NCI-H146 (cell line): ENCODE results near the gene E2F2.

Experiments used
- DNase-seq: peaks from one replicate; lab custom pipeline; 2025; lab: John Stamatoyannopoulos, UW

The E2F2 gene, protein sequence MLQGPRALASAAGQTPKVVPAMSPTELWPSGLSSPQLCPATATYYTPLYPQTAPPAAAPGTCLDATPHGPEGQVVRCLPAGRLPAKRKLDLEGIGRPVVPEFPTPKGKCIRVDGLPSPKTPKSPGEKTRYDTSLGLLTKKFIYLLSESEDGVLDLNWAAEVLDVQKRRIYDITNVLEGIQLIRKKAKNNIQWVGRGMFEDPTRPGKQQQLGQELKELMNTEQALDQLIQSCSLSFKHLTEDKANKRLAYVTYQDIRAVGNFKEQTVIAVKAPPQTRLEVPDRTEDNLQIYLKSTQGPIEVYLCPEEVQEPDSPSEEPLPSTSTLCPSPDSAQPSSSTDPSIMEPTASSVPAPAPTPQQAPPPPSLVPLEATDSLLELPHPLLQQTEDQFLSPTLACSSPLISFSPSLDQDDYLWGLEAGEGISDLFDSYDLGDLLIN

DNA sequence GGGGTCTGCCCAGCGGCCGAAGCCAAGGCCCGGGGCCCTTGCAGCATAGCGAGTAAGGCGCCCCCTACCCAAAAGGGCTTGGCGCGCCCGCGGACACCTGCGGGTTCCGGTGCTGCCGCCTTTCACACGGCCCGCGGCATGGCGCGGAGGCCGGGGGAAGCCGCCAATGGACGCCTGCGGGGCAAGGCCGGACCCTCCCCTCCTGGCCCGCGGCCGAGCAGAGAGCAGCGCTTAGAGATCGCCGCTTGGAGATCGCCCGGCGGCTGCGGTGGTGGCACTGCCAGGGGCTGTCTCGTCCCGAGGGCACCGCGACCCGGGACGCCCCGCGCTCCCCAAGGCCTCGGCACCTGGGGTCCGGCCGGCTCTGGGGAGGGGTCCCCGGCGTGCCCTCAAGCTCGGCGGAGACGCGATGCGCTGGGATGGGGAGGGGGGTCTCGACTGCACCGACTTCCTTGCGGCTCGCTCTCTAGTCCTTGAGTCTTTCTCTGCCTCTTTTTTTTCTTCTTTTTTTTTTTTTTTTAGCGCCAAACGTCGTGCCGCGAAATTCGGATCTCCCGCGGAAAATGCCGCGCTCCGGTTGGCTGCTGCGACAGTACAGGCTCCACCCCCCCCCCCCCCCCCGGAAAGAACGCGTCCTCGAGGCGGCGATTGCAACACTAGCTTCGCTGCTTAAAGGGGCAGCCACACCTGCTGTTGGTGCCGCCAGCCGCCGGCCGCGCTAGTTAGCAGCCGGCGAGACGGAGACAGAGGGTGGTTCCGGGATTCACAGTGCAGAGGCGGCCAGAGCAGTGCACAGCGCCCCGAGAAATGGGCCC, at the start of gene E2F2:
E2F2 (minus strand) TSS at position 487 of the 815 bp plus-strand sequence; CDS start at position 47, 440 bp downstream.
- DNase-seq, result peak; percentile 87

DNA sequence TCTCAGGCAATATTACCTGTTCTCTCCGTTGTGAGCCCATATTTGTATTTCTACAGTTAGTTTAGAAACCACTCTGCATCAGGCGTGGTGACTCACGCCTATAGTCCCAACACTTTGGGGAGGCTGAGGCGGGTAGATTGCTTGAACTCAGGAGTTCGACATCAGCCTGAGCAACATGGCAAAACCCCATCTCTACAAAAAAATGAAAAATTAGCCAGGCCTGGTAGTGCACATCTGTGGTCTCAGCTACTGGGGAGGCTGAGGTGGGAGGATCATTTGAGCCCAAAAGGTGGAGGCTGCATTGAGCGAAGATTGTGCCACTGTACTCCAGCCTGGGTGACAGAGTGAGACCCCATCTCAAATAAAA, 47.9 kb upstream of the E2F2 start:
- no peak for DNase-seq

DNA sequence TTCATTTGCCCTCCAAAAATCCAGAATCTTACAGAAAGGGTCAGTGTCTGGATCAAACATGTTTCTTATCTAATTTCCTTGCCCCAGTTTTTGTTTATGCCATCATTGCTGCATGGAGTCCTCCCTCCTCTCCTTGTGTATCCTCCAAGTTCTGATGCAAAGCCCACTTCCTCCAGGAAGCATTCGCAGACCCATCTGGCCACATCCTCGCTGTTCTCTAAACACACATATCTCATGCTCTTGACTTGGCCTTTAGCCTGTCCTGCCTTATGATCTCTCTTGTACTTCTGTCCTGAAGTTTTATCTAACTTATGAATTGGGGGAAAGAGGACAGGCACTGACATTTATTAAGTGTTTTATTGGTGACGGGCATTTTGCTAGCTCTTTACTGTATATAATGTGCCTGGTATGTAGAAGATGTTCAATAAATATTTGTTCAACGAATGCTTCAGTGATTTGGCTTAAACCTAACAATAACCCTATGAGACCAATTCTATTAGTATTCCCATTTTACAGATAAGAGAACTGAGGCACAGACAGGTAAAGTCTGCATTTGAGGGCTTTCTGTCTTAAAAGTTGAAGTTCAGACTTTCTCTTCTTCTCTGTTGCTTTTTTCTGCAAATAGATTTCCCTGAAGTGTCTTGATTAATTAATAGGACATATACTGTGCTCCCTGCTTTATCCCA, 47.4 kb upstream of the E2F2 start:
- DNase-seq, result no peak

DNA sequence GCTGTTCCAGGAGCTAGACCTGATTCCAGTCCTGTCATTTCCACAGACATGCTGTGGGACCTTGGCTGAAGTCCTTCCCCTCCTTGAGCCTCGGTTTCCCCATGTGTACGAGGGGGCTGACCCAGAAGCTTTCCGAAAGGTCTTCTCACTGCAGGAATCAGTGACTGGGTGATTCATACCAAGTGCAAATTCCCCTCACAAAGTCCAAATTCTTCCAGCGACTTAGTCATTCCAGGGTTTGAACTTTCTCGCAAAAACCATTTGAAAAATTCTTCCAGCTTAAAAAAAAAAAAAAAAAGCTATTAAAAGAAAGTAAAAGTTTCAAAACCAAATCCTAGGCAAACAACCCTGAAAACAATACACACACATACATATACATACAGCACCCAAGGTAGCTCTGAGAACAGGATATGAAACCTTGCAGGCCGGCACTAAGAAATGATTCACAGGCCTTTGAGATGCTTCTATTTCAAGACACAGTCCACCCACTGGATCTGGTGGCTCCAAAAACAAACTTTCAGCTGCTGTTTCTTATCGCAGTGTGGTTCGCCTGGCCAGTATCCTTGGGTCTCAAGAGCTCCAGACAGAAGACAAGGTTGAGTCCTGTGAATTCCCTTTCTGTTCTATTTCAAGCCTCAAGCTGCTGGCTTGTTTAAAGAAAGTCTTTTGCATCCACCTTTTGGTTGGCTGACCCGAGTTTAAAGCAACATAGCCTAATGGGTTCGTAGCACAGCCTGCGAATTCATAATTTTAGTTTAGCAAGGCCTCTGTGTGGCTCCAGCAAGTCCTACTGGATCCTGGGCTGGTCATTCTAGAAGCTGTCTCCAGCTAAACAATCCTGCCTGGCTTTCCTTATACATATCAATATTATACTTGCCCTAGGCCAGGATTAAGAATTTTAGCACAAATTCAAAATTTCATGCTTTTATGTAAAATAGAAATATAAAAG, 46.3 kb upstream of the E2F2 start:
- no peak for DNase-seq

DNA sequence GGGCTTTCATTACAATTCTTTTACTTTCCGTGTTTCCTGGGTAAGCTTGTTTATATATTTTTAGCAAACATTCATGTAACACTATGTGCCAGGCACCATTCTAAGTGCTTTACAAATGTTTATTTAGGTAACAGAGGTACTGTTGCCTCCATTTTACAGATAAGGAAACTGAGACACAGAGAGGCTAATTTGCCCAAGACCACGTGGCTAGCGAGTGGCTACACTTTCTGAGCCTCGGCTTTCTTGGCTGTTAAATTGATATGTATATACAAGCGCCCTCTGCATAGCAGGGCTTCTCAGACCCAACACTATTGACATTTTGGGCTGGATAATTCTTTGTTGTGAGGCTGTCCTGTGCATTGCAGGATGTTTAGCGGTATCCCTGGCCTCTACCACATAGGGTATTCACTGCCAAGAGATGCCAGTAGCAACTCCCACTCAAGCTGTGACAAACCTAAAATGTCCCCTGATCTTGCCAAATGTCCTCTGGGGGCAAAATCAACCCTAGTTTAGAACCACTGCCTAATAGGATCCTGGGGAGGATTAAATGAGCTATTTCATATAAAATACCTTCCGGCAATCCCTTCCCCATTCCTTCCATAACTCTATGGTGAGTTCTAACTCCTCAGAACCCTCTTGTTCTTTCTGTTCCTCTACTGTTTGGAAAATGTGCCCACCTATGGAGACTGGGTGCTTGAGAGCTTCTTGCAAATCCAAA, 45.5 kb upstream of the E2F2 start:
- DNase-seq, result no peak

DNA sequence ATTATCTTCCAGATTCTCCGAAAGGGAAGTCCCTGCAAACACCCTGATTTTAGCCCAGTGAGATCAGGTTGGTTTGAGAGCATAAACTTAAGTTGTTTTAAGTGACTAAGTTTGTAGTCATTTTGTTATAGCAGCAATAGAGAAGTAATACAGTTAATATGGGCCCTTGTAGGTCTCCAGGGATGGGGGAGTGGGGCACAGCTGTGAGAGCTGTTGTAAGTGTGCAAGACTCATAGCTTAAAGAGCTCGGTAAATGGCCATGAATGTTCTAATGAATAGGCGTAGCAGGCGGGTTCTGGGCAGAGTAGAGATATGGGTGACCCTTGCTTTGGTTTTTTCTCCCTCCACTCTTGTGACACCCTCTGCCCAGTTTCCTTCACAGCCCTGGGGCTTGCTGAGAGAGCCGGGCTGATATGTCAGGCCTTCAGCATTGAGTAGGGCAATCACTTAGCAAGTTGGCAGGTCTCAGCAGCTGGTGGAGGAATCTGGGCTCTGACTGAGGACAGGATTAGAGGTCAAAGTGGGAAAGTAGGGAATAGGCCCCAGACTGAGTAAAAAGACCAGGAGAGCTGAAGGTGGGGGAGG, 44.3 kb upstream of the E2F2 start:
- DNase-seq, result no peak

DNA sequence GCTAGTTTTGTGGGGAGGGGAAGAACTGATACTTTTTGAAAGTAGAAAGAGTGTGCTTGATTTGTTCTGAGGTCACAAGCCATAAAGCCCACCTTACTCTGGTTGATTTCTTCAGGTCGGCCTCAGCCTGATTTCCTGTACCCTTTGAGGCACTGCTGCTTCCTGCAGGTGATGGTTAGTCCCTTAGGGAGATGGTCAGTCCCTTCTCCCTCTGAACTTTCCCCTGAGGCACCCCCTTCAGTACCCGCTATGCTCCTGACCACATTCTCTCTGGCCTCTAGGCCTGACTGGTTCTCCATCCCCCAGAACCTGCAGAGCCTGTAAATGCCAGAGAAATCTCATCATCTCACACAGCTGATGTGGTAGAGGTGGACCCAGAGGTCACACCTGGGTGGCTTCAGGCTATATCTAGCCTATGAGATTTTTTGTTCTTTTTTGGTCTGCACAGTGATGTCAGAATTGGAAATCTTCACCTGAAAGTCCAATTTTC, 43.3 kb upstream of the E2F2 start:
- DNase-seq, result no peak

DNA sequence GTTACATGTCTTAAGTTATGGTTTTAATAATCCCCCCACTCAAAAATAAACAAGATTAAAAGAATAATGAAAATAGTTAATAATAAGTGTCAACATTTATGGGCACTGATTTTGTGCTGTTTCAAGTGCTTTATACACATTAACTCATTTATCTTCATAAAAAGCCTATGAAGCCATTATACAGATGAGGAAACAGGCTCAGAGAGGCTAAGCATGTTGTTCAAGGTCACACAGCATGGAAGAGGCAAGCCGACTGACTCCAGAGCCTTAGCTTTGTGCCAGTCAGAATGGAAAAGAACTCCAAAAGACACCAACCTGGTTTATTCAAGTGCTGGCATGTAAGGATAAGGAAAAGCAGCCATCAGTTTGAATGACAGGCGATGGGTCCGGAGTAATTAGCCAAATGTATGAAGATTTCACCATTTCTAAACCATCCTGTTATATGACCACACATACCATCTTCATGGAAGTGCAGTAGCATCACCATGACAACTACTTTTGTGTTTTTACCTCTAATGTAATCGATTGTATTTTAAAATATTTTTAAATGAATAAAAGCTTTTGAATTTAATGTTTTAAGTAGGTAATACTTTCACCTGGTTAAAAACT, 42.6 kb upstream of the E2F2 start:
- no peak for DNase-seq

DNA sequence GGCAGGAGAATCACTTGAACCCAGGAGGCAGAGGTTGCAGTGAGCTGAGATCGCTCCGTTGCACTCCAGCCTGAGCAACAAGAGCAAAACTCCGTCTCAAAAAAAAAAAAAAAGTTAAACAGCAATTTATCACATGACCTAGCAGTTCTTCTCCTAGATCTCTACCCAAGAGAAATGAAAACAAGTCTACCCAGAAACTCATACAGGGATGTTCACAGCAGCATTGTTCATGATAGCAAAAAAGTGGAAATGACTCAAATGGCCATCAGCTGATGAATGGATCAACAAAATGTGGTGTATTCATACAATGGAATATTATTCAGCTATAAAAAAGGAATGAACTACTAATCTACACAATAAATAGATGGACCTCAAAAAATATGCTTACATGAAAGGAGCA, 40.4 kb upstream of the E2F2 start:
- DNase-seq, result no peak

DNA sequence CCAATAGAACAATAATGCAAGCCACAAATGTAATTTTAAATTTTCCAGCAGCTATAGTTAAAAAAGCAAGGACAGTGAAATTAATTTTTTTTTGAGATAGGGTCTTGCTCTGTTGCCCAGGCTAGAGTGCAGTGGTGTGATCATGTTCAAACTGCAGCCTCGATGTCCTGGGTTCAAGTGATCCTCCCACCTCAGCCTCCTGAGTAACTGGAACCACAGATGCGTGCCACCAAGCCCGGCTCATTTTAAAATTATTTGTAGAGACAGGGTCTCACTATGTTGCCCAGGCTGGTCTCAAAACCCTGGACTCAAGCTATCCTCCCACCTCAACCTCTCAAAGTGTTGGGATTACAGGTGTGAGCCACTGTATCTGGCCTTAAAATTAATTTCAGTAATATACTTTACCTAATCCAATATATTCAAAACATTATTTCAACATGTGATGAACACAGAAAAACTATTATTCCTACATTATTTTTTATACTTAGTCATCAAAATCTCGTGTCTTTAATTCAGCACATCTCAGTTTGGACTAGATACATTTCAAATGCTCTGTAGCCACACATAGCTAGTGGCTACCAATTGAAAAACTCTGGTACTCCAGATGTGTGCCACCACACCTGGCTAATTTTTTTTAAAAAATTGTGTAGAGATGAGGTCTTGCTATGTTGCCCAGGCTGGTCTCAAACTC, 39.1 kb upstream of the E2F2 start:
- DNase-seq, result no peak

DNA sequence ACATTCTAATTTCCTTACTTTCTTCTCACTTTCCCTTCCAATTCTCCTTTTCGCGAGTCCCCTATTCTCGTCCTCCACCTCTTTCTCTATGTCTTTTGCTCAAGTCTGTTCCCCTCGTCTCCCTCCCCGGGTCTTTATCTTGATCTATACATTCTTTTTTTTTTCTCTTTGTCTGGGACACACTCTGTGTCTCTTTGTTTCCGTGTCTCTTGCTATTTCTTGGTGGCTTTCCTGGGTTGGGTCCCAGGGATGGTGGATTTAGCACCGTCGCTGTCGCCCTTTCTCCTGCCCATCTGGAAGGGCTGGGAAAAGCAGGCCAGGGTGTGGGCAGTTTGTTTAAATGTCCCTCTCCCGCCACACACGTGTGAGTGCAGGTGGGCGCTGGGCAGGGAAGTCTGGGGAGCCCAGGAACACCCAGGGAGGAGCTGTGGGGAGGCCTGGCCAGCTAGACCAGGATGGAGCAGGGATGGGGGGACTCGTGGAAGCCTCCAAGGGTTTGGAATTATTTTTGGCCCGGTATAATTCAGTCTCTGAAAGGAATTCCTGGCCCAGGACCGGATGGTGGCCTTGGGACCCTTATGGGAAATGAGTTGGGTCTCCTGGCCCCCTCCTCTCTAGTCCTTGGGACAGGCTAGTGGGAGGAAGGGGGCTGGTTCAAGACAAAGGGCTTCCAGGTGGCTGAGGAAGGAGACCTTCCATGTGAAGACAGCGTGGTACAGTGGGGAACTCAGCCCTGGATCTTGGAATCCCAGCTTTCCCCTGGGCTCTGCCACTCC, 37.8 kb upstream of the E2F2 start:
- peak; percentile 12 for DNase-seq

DNA sequence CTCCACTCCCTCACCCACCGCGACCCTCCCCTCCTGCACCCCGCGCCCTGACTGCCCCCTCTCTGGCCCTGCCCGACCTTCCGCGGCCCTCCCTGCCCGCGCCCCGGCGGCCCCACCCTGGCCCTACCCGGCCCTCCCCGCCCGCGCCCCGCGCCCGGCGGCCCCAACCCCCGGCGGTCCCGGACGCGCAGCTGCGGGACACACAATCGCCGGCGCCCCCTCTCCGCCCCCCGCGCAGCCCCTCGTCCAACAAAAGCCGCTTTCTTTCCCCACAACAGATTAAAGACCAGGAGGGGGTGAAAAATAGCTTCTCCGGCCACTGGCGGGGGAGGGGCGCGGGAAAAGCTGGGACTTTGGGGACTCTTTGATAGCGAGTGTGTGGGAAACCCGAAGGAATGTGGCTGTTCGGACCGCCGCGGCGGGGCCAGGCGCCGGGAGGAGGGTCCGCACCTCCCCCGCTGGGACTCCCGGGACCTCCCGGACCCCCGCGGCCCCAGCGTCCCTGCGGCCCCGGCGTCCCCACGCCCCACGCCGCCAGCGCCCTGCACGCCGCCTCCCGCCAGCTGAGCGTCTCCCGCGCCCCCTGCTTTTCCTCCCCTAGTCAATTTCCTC, 37.1 kb upstream of the E2F2 start:
- DNase-seq, result no peak

DNA sequence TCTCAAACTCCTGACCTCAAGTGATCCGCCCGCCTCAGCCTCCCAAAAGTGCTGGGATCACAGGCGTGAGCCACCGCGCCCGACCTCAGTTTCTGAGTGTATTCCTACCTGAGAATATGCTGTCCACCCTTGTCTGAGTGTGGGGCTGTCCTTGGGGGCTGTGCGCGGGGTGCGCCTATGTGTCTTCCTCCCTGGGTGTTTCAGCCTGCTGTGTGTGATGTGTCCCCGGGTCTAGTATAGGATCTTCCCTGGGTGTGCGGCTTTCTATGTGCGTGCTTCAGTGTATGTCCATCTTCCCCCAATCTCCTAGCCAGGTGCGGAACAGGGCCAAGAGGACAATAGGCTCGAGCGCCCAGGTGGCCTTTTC, 36.6 kb upstream of the E2F2 start:
- peak; percentile 52 for DNase-seq

DNA sequence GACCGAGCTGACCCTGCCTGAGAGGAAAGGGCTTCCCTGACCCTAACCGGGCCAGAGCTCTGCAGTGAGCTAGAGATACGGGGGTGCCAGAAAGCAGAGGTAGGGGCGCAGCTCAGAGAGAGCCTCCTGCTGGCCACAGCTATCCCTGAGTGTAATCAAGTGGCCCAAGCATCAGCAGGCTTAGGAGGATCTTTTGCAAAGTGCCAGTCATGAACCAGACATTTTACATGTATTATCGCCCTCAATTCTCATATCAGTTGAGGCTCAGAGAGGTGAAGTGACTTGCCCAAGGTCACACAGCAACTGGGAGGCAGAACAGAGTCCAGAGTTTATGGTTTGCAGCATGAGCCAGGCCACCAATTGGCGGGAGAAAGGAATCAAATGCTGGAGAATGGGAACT, 35.3 kb upstream of the E2F2 start:
- DNase-seq, result no peak

DNA sequence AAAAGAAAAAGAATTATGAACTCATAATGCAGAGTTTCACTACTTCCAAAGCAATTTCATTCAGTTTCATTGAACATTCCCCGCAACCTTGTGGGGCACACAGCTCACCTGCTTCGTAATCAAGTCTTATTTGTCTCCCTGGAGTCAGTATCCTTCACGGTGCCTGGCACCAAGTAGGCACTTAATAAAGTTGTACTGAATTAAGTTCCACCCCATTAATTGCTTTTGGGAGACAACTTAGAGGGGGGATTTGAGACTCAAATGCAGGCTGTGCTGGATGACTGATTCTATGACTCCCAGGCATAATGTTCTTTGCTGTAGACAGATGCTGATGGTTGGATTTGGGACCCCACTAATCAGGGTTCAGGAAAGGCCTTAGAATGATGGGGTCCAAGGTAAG, 34.7 kb upstream of the E2F2 start:
- DNase-seq, result no peak

DNA sequence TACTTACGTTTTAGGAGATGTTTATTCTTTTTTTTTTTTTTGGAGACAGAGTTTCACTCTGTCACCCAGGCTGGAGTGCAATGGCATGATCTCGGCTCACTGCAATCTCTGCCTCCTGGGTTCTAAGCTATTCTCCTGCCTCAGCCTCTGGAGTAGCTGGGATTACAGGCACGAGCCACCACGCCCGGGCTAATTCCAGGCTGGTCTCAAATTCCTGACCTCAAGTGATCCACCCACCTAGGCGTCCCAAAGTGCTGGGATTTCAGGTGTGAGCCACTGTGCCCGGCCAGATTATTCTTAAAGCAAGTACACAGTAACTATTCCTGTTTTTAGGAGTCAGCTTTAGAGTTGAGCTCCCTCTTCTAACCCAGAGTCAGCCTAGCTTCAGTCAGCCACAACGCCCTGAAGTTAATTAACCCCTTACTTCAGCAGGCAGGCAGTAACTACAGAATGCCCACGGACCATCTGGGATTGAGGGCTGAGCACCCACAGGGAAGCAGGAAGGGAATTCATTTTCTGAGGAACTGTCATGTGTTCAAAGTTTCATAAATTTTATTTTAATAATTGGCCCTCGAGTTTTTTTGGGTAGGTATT, 33.6 kb upstream of the E2F2 start:
- DNase-seq, result no peak

DNA sequence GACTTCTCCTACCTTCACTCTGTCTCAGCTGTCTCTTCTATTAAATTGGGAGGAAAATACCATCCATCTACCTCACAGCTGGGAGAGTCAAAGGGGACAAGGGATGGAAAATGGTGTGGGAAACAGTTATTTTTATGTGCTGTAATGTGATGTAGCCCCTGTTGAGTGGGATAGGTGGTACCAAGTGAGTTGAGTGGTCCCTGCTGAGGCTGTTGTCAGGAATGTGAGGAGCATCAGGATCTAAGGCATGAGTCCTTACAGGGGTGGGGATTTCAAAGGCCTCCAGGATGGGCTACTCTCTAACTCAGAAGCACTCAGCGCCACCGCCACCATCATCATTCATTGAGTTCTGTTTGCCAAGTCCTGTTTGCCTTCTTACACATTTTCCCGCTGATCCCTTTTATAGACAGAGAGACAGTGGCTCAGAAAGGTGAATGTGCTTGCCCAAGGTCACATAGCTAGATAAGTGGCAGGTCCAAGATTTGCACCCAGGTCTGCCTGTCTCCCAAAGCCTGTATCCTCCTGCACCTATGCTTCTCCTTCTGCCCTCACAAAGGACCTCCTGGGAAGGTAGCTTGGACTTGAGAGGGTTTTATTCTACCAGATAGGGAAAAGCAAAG, 32.8 kb upstream of the E2F2 start:
- no peak for DNase-seq
